Ovary (tissue), 3 donors: ENCODE results near the gene SPTBN5.

Source experiments
- CTCF ChIP-seq, 3 donors: fragments of 450-650 bp in 2 of 3; fragments of 200-600 bp in 1 of 3; IDR thresholded peaks; one replicate each; pipeline versions ENCODE4 v1.5.1 to v1.8.0; 2016 to 2022; ENCODE audit warnings: antibody characterized with exemption in 3 of 3, mild to moderate bottlenecking in 1 of 3
- EP300 ChIP-seq: sonication (generic); formaldehyde crosslinking; IDR thresholded peaks from one replicate; pipeline ENCODE4 v1.6.1; 2017; ENCODE audit warnings: antibody characterized with exemption
- donor health status: DM: no; HTN: no; CAD: no.

DNA sequence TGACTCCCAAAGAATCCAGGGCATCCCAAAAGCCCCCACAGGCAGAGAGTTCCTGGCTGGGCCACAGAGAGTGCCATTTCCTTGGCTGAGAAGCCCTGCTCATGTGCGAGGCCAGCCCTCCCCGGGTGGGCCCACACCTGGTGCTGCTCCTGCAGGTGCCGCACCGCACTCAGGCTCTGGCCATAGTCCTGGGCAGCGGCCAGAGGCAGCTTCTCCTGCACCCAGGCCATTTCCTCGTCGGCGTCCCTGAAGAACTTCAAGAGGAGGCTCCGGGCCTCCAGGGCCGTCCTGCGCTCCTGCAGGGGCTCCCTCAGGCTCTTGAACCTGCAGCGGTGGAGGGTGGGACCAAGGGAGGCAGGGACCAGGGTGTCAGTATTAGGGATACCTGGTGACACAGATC is 37.1 kb downstream of the SPTBN5 start:
- no peak for TF ChIP-seq CTCF (IDR thresholded peaks at IDR 0.05)
- no peak for TF ChIP-seq EP300
